ENCODE data around the gene KCNH2.

The KCNH2 gene

DNA sequence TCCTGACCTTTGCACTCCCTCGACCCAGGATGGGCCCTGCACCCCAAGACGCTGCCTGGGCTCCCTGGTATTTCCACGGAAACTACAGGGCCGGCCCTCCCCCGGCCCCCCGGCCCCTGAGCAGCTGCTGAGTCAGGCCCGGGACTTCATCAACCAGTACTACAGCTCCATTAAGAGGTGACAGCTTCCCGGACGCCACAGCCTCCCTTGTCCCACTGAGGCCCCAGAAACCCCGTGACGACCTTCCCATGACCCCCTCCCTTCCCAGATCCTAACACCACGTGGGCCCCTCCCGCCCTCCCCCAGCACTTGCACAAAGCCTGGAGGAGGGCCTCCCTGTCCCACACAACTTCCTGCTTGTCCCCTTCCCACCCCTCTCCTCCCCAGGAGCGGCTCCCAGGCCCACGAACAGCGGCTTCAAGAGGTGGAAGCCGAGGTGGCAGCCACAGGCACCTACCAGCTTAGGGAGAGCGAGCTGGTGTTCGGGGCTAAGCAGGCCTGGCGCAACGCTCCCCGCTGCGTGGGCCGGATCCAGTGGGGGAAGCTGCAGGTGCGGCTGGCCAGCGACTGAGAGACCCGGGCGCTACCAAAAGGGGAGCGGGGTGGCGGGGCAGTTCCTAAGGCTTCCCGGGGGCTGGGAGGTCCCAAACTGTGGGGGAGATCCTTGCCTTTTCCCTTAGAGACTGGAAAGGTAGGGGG lies 18.4 kb upstream of the KCNH2 start:
- DNase-seq (ENCODE audit: low spot score): peak; percentile 50

DNA sequence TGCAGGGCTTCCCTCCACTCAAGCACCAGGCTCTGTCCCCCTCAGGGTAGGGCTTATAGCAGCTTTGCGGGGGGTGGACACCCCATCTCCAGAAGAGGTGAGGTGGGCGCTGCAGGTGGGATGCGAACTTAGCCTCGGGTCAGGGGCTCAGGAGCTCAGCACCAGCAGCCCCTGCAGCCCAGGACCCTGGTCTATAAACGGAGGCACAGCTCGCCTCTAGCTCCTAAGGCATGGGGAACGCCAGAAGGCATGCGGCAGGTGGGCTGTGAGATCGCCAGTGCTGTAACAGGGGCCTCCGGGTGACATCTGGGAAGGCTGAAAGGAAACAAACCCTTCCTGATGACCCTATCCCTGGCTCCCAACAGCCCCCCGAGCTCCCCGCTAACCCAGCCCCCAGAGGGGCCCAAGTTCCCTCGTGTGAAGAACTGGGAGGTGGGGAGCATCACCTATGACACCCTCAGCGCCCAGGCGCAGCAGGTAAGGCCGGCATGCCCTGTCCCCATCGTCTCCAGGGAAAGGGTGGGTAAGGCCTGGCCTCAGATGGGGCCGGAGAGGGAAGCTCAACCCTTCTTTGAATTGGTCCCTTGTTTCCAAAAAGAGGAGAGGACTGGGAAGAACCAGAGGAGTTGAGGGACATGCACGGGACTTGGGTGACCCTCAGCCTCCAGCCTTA lies 16.9 kb upstream of the KCNH2 start:
- peak; percentile 64 for DNase-seq (ENCODE audit: low spot score)

DNA sequence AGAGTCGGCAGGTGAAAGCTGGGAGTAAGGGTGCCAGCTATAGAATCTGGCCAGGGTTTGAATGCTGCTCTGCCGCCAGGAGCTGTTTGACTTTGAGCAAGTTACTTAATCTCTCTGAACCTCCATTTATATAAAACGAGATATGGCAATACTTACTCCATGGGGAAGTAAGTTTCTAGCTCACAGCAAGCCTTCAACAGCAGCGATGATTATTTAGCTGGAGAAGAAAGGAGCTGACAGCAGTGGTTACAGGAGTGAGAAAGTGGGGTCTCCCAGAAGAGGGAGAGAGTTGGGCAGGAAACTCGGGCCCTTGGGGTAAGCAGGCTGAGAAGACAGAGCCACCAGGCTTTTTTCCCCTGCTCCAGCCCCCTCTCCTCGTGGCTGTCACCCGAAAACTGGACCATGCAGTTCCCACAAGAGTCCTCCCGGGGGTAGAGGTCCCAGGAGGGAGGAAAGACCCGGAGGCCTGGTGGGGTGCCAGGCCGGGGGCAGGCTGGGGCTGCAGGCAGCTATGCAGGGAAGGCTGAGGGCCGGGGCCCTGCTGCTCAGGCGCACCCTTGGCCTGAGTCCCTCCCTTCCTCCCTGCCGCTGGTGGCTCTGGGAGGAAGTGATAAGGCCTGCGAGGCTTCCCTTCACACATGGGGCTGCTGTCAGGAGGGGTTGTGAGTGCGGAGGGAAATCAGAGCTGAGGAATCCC lies 16.2 kb upstream of the KCNH2 start:
- peak; percentile 75 for DNase-seq (ENCODE audit: low spot score)

DNA sequence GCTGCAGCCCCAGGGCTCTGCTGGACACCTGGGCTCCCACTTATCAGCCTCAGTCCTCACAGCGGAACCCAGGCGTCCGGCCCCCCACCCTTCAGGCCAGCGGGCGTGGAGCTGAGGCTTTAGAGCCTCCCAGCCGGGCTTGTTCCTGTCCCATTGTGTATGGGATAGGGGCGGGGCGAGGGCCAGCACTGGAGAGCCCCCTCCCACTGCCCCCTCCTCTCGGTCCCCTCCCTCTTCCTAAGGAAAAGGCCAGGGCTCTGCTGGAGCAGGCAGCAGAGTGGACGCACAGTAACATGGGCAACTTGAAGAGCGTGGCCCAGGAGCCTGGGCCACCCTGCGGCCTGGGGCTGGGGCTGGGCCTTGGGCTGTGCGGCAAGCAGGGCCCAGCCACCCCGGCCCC lies 15.4 kb upstream of the KCNH2 start:
- DNase-seq (ENCODE audit: low spot score): peak; percentile 59

DNA sequence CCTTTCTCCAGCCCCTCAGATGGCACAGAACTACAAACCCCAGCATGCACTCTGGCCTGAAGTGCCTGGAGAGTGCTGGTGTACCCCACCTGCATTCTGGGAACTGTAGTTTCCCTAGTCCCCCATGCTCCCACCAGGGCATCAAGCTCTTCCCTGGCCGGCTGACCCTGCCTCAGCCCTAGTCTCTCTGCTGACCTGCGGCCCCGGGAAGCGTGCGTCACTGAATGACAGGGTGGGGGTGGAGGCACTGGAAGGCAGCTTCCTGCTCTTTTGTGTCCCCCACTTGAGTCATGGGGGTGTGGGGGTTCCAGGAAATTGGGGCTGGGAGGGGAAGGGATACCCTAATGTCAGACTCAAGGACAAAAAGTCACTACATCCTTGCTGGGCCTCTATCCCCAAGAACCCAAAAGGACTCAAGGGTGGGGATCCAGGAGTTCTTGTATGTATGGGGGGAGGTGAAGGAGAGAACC lies 14.7 kb upstream of the KCNH2 start:
- peak; percentile 88 for DNase-seq (ENCODE audit: low spot score)

DNA sequence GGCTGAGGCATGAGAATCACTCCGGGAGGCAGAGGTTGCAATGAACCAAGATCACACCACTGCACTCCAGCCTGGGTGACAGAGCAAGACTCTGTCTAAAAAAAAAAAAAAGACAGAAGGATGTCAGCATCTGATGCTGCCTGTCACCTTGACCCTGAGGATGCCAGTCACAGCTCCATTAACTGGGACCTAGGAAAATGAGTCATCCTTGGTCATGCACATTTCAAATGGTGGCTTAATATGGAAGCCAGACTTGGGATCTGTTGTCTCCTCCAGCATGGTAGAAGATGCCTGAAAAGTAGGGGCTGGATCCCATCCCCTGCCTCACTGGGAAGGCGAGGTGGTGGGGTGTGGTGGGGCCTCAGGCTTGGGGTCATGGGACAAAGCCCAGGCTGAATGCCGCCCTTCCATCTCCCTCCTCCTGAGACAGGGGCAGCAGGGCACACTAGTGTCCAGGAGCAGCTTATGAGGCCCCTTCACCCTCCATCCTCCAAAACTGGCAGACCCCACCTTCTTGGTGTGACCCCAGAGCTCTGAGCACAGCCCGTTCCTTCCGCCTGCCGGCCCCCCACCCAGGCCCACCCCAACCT lies 14.0 kb upstream of the KCNH2 start:
- DNase-seq (ENCODE audit: low spot score): no peak

DNA sequence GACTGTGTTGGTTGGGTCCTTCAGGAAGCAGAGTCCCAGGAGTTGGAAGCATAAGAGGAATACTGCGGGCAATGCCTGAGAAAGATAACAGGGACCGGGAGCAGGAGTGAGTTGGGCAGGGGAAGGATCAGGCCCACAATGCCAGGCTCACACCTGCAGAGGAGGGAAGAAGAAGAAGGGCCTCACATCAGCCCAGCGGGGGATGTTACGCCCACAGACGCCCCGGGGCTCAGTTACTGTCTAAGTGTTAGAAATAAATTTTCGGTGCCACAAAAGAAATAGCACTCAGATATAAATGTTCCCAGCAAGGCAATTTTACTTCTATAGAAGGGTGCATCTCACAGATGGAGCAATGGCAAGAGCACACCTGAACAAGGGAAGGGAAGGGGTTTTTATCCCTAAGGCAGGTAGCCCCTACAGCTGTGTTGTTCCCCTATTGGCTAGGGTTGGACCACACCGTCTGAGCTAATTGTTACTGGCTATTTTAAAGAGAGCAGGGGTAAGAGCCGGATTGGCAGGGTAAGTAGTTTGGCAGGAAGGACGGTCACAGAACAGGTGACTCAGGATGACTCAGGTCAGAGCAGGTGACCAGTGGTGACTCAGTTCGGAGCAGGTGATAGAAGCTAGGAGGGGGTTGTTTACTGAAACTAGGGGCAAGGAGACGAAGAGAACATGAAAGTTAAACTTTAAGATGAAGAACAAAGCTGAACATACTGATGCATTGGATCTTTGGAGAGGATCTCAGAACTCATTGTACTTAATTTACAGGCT lies 12.5 kb upstream of the KCNH2 start, which contains the start of gene NOS3:
Gene NOS3, plus strand, starts transcription at position 602 of the 771 bp plus-strand sequence. CDS start 2,787 bp downstream, outside the sequence.
- no peak for DNase-seq (ENCODE audit: low spot score)

DNA sequence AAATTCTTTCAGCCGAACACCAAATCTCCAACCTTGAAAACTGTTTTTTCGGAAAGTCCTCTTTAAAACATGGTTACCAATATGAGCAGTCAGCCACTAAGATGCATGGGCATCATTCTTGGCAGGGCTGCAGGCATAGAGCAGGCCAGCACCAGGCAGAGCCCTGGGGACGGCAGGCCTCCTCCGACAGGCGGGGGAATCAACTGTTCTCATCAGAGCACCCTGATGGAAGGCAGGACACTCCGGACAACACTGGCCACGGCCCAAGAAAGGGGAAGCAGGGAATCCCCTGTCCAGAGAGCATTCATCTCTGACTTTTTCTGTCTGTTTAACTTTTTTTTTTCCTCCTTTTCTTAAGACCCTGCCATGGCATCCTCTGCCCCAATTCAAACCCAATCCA lies 11.3 kb upstream of the KCNH2 start:
- no peak for DNase-seq (ENCODE audit: low spot score)

DNA sequence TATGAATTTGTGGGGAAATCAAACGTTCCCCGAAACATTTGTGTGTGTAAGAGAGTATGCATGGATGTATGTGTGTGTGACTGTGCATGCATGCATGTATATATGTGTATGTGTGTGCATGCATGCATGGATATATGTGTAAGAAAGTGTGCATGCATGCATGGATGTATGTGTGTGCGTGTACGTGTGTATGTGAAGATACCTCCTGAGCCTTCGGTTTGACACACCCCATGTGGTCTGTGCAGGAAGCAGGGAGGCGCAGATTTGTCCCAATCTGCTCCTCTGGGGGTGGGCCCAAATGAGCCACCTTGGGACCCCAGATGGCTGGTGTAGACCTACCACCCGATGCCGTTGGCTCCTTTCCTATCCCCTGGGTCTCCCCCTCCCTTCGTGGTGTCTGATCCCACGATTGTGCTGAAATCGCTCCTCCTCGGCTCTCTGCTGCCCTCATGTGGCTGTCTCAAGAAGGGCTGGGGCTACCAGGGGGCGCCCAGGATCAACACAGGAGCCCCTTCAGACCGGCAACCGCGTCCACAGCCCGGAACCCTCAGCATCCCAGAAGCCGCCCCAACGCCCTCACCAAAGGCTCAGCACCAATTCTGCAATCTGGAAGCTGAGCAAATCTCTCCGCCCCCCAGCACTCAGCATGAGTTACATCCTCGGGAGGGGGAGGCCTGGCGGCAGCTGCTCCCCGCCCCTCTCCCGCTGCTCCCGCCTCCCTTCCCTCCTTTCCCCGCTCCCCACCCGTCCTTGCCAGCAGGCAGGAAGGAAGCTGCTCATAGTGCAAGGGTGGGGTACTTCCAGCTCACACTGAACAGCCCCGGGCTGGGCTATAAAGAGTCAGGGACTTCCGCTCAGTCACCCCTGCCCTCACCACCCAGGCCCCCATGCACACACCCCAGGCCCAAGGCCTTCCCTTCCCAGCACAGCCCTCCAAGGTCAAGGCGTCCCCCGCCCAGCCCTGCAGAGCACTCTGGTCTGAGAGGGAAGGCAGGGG lies 10.4 kb upstream of the KCNH2 start:
- peak; percentile 87 for DNase-seq (ENCODE audit: low spot score)

DNA sequence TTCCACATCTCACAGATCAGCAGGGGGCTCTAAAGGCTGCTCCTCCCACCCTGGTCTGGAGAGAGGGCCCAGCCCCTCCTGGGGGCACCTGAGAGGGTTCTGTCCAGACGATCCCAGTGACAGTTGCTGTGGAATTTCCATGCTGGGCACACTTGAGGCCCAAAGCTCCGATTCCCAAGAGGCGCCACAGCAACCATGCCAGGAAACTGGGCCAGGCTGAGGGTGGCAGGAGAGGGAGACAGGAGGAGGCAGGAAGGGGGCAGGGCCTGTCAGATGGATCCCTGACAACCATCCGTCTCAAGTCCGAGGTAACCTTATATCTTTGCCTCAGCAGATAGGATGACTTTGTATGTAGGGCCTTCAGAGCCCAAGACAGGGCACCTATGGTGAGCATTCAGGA lies 8.4 kb upstream of the KCNH2 start:
- no peak for DNase-seq (ENCODE audit: low spot score)

DNA sequence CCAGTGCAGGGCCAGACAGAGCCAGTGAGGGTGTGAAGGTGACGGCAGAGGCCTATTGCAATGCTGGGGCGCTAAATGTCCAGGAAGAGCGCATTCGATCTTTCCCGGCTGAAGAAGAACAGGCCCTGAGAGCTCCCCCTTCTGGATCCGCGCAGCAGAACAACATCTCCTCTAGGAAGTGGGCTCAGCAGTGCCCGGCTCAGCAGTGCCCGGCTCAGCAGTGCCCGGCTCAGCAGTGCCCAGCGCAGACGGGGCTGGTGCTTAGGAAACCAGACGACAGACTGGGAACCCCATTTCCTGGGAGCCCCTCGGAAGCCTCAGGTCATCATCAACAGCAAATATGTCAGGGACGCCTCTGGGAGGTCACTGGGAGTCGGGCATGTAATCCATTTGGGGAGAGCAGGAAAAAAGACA lies 8.0 kb upstream of the KCNH2 start:
- peak; percentile 80 for DNase-seq (ENCODE audit: low spot score)

DNA sequence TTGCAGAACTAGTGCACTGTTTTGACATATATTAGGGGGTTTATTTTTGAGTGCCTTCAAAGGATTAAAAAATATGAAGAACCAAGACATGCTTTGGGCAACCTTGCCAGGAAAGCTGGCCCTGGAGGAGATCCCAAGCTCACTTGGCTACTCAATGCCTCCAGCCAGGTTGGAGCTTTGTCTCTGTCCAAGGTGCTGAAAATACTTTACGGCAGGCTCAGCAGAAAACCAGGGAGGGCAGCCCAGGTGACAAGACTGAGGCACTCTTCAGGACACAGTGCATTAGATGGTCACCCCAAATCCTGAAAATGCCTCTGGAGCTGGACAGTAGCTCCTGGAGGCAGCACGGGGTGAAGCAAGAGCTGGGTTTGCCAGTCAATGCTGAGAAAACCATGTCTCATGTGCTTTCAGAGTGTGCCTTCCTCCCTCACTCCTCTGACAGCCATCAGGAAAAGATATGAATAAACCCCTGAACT lies 5.8 kb upstream of the KCNH2 start:
- no peak for DNase-seq (ENCODE audit: low spot score)

DNA sequence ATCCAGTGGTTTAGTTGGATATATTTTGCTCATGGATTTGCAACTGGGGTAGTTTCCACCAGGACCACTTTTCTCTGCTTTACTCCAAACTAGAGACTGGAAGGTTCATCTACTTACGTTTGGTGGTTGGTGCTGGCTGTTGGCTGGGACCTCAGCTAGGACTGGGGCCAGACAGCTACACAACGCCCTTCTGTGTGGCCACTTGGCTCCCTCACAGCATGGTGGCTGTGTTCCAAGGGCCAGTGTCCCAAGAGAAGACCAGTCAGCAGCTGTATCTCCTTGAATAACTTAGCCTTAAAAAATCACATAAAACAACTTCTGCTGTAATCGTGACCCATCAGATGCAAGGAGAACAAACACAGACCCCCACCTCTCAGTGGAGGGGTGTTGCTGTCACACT lies 4.2 kb upstream of the KCNH2 start:
- DNase-seq (ENCODE audit: low spot score): no peak

DNA sequence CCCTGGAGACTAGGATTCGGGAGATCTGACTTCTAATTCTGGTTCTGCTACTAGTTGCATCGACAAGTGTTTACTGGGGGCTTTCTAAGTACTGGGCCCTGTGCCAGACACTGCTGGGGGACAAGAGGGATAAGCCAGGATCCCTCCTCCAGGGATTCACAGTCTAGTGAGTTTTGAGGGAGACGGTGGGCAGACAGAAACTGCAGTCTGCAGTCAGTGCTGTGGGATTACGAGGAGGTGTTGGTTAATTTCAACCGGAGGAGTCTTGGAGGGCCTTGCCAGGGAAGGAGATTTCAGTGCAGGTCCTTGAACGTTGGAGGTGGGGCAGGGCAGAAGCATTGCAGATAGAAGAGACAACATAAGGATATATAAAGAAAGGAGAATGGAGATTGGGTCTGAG lies 3.5 kb upstream of the KCNH2 start:
- DNase-seq (ENCODE audit: low spot score): no peak

DNA sequence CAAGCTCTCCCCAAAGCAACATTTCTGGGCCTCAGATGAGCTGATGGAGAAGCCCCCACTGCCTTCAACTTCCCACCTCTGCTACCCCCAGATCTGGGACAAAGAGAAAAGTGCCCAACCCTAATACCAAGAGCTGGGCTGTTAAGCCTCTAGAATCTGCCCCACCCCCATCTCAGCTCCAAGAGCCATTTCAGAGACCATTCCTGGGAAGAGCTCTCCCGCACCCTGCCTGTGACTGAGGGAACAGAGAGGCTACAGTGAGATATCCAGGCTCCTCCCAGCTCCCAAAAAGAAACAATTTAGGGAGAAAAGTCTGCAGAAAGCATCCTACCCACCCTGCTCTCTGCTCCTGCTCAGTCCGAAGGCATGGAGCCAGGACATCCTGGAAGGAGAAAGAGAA lies 2.5 kb upstream of the KCNH2 start:
- peak; percentile 60 for DNase-seq (ENCODE audit: low spot score)

DNA sequence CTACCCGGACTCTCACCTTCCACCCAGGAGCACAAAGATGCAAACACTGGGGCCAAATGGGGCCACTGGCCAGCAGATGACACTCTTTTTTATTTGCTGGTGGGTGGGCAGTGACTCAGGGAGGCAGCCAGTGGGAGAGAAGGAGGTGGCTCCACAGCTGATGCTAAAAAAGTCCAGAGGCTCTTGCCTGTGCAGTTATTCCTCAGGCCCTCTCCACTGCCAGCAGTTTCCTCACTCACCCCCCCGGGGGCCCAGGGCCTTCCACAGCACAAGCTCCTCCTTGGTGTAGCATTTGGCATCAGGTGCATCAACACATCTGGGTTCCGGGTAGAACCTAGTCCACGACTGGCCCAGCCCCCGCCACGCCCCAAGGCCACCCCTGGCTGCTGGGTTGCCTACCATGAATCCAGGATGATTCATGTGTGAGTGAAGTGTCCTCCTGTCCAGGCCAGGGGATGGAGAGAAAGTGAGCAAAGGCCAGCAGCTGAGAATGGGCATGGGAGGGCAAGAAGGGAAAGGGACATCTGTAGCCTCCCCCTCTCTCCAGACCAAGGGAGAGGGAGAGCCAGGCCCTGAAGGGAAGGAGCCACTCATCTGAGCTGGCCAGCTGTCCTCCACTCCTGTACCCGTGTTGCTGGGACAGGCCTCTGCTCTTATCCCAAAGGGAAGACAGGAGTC lies 1.7 kb upstream of the KCNH2 start:
- DNase-seq (ENCODE audit: low spot score): no peak

DNA sequence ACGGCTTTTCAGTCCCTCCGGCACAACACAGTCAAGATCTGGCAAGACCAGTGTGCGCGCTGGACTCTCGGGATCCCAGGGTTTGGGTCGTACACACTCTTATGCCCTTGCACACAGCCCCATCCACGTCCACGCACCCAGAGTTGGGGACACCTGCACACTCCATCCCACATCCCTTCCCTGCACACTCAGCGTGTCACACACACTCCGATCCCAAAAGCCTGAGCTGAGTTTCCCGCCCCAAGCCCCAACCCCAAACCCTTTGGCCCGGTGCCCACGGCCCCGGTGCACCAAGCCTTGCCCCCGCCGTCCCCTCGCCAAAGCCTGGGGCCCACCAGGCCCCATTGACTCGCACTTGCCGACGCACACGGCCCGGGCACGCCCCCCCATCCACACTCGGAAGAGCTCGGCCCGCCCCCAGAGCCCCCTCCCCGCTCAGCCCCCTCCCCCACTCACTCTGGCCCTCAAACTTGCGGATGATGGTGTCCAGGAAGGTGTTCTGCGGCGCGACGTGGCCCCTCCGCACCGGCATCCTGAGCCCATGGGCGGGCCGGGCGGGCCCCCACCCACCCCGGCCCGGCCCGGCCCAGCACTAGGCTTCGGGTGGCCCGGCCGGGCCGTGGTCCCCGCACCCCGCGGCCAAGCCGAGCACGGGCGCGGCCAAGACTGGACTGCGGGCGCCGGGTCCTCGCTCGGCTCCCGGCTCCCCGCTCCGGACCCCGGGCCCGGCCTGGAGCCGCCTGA lies 567 bp downstream of the KCNH2 start:
- DNase-seq (ENCODE audit: low spot score): no peak

DNA sequence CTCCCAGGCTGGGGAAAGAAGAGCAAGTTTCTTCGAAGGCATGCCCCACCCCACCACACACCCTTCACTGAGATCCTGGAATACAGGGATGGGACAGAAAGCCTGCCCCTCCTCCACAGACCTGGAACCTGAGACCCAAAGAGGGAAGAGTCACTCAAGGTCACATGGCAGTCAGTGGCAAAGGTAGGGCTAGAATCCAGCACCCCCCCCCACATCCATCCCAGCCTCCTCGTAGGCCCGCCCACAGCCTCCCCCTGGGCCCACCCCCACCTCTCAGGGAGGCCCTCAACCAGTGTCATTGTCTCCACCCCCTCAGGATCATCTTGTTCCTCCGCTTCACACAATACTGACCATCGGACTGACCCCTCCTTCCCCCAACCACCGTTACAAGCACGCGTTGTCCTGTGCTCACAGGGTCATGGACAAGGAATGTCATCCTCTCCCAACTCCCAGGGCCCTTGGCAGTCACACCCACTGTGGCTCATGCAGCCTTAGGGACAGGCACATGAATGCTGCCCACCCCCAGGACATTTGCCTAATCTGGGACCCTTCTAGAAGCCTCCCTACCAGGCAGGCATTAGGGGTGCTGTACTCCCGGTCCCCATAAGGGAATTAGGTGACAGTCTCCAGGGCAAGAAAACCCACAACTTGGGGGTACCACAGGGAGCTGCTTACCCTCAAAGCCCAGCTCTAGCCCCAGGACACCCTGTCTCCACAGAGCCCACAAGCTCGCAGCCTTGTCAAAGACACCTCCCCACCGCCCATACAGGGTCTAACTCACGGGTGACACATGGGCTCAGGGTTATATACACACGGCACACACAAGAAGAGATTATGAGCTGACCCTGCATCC lies 1.4 kb downstream of the KCNH2 start:
- peak; percentile 63 for DNase-seq (ENCODE audit: low spot score)

Measured in SK-N-DZ (cell line).